Stimulated activated CD4-positive, alpha-beta T cell treated with anti-CD3 and anti-CD28 coated beads, Interleukin-12 subunit alpha, Interleukin-12 subunit beta, amount 100 ng/mL, for 4 hours (primary cell): ENCODE data around the gene METTL6.
"Not testable (repeated sequence)": the region's sequence is repeated elsewhere in the genome, so short reads cannot be mapped to it uniquely, and the experiment has no call there.

ENCODE experiments used
- DNase-seq: peaks from one replicate; pipeline ENCODE4 v3.0.0-alpha.2; 2020

Gene METTL6

GRCh38 chr3:15450438-15451215 lies 23.3 kb upstream of the METTL6 start:
- no peak for DNase-seq

DNA sequence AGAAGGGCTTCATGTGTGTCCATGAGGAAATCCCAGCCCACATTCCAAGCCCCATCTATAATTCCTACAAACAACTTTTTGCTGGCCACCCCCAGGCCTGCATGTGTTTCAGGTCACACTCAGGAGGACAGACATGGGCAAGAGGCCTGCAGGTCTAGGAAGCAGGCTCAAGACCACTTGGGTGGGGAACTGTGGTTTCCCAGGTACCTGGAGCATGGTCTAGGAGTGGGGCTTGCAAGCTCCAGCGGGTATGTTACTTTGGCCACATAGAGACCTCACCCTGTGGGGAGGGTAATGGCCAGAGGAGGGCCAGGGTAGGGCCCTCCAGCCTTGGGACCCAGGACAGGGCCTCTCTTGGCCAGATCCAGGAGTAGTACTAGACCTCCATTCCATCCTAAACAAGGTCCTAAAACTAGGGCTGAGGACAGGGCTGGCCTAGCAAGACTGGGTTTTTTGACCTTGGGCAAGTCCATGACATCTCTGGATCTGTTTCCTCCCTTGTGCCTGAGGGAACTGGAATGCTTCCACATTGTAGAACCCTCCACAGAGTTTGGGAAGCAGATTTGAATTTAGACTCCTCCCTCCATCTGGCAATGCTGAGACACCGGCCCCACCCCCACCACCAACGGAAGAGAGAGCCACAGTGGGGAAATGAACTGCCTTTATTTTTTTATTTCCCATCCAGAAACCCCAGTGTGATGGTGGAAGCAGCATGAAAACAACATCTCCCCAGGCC lies 22.3 kb upstream of the METTL6 start:
- no peak for DNase-seq

DNA sequence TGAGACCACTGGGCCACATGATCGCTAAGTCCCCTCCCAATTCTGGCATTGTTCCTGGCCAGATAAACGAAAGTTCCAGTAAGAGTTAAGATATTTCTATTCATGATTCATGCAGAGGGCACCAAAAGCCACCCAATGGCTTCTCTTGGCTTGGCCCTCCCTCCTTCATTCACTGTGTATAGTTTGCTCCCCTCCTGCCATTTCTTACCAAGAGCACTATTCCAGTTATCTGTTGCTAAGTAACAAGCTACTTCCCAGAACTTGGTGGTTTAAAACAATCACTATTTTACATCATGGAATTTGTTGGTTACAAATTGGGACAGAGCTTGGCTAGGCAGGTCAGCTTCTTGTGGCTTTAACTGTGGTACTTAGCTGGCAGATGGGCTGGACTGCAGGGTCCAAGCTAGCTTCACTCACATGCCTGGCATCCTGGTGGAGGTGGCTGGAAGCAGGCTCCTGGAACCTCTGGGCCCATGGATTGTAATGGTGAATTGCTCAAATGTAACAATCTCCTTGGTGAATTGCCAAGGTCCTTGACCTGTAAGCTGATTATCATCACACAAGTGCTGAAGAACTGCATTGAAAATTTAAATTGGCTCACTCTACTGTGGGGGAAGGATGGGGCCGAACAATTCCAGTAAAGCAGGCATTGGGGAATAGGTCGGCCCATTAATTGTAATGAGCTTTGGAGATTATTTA lies 16.6 kb upstream of the METTL6 start:
- DNase-seq, result no peak

DNA sequence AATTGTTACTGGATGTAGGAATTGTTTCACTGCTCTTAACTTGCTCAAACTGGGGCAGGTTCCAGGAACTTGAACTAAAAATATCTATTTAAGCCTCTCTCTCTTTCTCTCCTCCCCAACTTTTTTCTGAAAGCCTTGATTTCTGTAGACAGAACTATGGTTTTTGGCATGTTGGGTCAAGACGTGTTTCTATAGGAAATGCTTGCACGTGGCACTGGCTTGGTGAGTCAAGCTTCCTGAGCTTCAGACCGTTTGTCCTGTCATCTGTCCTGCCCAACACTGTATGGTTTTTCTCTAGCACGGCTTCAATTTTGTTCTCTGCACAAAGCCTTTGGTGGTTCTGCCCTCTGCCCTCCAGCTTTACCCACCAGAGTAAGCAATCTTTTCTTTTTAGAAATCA lies 13.5 kb upstream of the METTL6 start:
- DNase-seq, result no peak

GRCh38 chr3:15439476-15439875 lies 12.1 kb upstream of the METTL6 start:
- no peak for DNase-seq

GRCh38 chr3:15438983-15439382 lies 11.6 kb upstream of the METTL6 start:
- no peak for DNase-seq

GRCh38 chr3:15436246-15436645 lies 8.9 kb upstream of the METTL6 start:
- DNase-seq, result no peak

DNA sequence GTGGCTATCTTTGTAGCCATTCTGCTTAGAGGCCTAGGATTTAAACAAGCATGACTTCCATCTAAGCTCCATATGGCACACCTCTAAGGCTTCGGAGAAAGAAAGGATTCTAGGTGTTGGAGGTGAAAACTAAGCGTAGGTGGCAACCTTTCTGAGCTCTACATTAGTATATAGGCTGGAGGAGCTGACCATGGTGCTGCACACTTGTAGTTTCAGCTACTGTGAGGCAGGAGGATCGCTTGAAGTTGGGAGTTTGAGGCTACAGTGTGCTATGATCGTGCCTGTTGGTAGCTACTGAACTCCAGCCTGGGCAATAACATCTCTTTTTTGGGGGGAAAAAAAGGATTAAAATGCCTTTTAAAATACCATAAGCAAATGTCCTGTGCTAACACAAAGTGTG lies 7.4 kb upstream of the METTL6 start:
- DNase-seq, result no peak

DNA sequence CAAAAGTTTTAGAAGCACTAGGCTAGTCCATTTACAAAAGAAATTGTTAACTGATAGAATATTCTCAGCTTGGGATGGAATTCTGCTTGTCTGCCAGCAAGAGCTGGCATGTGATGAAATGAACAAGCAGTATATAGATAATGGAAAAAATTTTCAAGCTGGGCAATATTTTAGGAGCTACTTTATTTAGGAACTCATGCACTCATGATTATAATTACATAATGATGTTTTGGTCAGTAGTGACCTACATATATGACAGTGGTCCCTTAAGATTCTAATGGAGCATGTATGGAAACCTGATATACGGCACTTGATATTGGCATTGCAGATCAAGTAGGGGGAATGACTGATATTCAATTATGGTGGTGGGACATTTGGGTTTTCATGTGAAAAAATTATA lies 6.2 kb upstream of the METTL6 start:
- no peak for DNase-seq

DNA sequence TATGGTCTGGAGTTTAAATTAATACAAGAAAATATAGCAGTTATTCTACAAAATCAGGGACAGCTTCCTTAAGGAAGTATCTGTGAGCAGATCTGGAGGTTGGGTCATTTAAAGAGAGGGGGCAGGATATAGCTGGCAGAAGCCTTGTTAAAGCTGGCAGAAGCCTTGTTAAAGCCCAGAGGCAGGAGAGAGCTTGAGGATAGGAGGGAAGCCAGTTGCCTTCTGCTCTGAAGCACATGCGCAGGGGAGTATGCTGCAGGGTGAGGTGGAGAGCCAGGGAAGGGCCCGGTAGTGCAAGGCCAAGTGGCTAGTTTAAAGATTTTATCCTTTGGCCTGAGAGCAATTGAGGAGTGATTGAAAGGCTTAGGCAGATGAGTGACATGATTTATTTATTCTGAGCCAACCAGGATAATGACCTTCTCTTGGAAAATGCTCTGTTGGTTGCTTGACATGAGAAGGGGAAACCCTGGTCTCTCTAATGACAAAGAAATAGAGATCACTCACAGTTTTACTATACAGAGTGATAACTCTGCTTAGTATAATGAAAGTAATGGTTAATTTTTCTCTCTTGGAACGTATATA lies 4.0 kb upstream of the METTL6 start:
- no peak for DNase-seq

GRCh38 chr3:15430624-15431023 lies 3.3 kb upstream of the METTL6 start:
- no peak for DNase-seq

DNA sequence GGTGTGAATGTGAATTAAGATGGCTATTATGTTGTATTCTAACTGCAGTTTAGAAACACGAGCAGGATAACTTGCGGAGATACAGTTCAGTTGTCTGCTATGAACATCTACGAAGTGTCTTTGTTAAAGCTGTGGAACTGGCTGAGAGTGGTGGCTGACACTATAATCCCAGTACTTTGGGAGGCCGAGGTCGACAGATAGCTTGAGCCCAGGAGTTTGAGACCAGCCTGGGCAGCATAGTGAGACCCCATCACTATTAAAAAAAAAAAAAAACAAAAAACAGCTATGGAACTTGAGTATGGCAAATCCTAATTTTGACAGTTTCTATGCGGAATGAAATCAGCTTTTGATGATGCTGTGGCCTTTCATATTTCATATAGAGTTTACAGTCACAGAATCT lies 1.7 kb upstream of the METTL6 start:
- DNase-seq, result no peak

DNA sequence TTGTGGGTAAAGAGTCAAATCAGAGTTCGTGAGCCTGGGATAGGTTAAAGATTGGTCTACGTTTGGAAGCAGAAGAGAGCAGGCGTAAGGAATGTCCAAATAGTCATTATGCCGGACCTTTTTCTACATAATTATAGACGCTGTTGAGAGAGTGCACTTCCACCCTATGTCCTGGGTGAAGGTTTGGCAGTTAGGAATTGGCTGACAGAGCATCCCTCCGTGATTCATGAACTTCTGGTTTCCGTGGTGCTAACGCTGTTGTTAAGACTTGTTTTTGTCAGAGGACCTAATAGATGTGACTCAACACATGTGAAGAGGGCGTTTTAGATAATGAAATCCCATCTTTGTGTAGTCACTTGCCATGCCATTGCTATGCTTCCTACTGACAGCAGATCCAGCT lies 1.2 kb upstream of the METTL6 start:
- DNase-seq, result no peak

DNA sequence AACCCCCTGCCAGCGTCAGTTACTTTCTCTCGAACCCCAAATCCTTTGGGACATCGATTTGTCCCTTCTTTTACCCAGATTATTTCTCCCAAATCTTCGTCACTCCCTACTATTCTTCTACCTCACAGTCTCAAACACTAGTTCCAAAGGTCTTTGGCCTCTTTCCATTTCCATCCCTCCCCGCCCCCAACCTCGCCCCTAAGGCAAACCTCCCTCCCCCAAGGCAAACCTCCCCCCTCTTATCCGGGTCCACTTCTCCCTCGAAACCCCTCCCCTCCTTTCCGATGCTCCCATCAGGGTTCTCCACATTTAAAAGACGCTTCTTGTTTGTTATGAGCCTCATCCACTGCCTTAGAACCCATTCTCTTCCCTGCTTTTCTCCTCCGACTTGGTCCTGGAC lies 637 bp upstream of the METTL6 start:
- no peak for DNase-seq

GRCh38 chr3:15426579-15427118 lies 695 bp downstream of the METTL6 start:
- DNase-seq, result no peak

DNA sequence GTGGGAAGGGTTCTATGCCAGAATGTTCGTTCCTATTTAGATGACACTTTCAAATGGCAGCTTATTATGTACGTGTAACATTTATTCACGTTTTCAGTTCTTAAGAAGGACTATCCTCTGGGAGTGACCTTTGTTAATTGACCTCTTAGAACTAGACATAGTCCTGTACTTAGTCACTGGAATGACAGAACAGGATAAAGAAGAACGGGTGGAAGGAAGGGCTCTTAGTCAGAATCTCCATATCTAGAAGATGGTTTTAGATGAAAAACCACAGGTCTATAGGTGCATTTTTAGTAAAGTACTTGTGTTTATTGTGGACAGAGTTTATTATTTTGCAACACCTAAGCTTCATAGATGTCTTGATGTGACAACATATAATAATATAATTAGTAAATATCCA lies 6.5 kb downstream of the METTL6 start:
- DNase-seq, result no peak

DNA sequence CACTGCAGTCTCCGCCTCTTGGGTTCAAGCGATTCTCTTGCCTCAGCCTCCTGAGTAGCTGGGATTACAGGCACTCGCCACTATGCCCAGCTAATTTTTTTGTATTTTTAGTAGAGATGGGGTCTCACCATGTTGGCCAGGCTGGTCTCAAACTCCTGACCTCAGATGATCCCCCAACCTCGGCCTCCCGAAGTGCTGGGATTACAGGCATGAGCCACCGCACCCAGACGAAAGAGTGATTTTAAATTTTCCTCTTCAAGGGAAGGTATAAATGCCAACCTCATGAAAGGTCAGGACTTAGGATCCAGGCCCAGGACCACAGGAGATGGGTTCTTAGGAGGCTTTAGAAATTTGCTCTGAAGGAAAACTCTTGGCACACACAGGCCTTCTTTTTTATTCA lies 16.4 kb downstream of the METTL6 start:
- DNase-seq, result not testable (repeated sequence)

- DNase-seq, result no peak
Observed at GRCh38 chr3:15409774-15410173, 17.6 kb downstream of the METTL6 start.

DNA sequence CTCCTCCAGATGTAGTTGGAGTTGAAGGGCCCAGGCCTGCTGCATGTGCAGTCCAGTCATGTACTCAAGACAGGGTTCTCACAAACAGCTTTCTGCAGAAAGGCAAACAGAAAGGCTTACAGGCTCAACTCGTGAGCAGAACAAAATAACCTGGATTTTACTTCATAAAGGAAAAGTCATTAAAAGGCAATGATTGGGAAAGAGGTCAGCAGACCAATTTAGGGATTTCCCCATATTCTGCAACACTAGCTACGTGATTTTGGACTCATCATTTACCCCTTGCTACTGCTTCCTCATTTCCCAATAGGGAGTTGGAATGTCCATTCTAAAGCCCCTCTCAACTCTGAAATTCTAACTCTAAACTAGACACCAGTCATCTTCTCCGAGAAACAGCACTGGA lies 18.1 kb downstream of the METTL6 start:
- no peak for DNase-seq

- no peak for DNase-seq
Observed at GRCh38 chr3:15405448-15406050, 21.8 kb downstream of the METTL6 start.

DNA sequence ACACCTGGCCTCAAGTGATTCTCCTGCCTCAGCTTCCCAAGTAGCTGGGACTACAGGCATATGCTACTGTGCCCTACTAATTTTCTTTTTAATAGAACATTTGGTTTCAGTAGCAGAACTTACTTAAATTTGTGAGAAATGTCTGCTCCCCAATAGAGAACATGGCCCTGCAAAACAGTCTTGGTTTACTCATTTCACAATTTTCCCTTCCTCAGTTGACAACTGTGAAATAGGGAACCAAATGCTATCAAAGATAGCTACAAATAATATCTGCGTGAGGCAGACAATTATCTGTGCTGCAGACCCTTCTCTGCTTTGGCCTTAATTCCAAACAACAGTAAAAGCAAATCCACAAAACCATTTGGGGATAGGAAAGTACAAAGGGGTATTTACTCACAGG lies 22.6 kb downstream of the METTL6 start:
- no peak for DNase-seq

GRCh38 chr3:15403965-15404364 lies 23.4 kb downstream of the METTL6 start:
- no peak for DNase-seq

DNA sequence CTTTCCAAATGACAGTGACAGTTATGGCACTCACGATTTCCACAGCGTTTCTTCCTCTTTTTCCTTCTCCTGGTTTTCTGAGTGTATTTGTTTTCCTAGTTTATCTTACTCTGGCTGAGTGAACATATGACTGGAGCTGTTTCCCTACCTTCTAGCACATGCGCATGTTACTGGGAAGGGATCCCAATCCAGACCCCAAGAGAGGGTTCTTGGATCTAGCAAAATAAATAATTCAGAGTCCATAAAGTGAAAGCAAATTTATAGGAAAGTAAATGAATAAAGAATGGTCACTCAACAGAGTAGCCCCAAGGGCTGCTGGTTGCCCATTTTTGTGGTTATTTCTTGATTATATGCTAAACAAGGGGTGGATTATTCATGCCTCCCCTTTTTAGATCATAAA lies 23.8 kb downstream of the METTL6 start:
- DNase-seq, result no peak
